GM10266 (cell line): ENCODE measurements around the gene VASP.

Experiments
- DNase-seq: peaks from one replicate; pipeline ENCODE4 v3.0.0; 2012; ENCODE audit errors: extremely low spot score
- TF ChIP-seq, protein P1 (sequence below): IDR thresholded peaks from 2 replicates; pipeline ENCODE4 v1.5.1; 2012; ENCODE audit warnings: mild to moderate bottlenecking, low read depth; ENCODE audit not compliant: control insufficient read depth, insufficient read depth; ENCODE audit errors: missing control alignments

Gene VASP

DNA sequence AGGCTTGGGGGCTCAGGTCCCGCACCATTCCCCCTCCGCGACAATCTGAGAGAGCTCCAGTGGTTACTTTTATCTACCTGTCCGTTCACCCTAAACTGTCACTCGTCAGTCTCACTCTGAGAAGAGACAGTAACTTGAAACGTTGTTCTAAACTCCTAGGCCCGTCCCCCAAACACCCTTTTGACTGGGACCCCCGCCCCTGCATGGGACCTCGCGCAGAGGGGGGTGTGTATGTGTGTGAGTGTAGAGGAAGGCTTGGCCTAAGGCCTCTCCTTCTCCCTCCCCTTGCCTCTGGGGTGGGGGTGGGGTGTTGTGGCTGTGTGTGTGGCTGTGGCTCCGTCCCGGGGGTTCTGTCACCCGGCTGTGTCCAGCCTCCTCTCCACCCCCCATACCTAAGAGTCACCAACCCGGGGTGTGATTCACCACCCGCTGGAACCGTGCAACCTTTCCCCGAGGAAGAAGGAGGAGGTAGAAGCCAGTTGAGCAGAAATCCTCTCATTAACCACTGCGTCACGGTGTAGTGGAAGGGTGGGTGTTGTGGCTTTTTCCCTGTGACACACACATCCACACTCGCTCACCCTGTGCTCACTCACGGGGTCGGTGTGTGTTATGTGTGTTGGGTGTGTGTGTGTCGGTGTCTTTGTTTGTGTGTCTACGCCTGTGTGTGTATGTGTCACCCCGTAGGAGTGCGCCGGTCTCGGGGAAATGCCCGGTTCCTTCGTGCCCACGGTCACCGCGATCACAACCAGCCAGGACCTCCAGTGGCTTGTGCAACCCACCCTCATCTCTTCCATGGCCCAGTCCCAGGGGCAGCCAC, 37.1 kb upstream of the VASP start:
- no peak for DNase-seq
- TF ChIP-seq, protein P1, sequence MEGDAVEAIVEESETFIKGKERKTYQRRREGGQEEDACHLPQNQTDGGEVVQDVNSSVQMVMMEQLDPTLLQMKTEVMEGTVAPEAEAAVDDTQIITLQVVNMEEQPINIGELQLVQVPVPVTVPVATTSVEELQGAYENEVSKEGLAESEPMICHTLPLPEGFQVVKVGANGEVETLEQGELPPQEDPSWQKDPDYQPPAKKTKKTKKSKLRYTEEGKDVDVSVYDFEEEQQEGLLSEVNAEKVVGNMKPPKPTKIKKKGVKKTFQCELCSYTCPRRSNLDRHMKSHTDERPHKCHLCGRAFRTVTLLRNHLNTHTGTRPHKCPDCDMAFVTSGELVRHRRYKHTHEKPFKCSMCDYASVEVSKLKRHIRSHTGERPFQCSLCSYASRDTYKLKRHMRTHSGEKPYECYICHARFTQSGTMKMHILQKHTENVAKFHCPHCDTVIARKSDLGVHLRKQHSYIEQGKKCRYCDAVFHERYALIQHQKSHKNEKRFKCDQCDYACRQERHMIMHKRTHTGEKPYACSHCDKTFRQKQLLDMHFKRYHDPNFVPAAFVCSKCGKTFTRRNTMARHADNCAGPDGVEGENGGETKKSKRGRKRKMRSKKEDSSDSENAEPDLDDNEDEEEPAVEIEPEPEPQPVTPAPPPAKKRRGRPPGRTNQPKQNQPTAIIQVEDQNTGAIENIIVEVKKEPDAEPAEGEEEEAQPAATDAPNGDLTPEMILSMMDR = no peak

DNA sequence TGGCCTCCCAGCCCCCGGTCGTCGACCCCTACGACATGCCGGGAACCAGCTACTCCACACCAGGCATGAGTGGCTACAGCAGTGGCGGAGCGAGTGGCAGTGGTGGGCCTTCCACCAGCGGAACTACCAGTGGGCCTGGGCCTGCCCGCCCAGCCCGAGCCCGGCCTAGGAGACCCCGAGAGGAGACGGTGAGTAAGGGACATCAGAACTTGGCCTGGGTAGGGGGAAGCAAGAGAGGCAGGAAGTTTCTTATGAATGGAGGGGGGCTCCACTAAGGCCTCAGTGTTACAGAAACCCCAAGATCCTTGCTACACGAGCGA, 36.6 kb upstream of the VASP start:
- DNase-seq = no peak
- TF ChIP-seq, protein P1 = no peak

DNA sequence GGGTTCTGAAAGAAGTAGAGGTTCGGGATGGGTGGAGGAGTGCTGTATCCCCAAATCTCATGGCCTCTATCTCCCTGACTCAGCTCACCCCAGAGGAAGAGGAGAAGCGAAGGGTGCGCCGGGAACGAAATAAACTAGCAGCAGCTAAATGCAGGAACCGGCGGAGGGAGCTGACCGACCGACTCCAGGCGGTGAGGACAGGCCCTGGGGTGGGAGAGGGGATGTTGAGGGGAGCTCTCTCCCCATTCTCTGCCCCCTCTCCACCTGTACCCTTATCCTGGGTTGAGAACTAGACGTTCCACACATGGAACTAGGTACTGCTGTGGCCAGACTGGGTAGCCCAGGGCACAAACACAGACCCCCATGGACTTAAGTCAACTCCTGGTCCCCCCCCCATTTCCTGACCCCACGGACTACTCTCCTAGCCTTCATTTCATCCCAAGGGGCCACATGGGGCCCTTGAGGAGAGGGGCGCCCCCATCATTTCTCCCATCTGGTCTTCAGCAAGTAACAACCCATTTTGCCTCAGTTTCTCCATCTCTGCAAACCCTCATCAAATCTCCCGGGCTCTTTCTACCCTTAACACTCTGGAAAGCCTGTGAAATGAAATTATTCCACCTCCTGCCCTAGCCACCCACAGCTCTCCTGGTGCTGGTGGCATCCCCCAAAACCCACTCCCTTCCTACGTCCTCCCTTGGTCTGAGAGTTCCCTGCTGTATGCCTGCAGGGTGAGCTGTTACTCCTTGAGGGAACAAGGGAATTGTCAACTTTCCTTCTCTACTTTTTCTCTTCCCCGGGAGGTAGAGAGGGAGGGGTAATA, 36.0 kb upstream of the VASP start:
- no peak for DNase-seq
- TF ChIP-seq, protein P1 = no peak

DNA sequence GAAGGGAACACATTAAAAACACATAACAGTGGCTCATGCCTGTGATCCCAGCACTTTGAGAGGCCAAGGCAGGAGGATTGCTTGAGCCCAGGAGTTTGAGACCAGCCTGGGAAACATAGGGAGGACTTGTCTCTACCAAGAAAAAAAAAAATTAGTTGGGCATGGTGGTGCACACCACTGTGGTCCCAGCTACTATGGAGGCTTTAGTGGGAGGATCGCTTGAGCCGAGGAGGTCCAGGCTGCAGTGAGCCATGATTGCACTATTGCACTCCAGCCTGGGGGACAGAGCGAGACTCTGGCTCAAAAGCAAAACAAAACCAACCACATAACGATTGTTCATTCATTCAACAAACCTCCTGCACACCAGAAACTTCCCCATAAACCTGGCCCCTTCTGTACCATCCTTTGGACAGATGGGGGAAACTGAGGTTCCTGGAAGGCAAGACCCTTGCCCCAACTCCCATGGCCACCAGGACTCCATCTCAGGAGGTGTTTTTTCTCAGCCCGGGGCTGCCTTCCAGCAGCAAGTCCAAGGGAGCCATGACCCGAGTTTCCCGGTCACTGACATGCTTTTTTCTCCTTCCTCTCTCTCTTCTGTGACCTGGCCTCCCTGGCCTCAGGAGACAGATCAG, 35.2 kb upstream of the VASP start:
- TF ChIP-seq, protein P1 = no peak
- no peak for DNase-seq

DNA sequence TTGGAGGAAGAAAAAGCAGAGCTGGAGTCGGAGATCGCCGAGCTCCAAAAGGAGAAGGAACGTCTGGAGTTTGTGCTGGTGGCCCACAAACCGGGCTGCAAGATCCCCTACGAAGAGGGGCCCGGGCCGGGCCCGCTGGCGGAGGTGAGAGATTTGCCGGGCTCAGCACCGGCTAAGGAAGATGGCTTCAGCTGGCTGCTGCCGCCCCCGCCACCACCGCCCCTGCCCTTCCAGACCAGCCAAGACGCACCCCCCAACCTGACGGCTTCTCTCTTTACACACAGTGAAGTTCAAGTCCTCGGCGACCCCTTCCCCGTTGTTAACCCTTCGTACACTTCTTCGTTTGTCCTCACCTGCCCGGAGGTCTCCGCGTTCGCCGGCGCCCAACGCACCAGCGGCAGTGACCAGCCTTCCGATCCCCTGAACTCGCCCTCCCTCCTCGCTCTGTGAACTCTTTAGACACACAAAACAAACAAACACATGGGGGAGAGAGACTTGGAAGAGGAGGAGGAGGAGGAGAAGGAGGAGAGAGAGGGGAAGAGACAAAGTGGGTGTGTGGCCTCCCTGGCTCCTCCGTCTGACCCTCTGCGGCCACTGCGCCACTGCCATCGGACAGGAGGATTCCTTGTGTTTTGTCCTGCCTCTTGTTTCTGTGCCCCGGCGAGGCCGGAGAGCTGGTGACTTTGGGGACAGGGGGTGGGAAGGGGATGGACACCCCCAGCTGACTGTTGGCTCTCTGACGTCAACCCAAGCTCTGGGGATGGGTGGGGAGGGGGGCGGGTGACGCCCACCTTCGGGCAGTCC, 34.5 kb upstream of the VASP start:
- DNase-seq = no peak

DNA sequence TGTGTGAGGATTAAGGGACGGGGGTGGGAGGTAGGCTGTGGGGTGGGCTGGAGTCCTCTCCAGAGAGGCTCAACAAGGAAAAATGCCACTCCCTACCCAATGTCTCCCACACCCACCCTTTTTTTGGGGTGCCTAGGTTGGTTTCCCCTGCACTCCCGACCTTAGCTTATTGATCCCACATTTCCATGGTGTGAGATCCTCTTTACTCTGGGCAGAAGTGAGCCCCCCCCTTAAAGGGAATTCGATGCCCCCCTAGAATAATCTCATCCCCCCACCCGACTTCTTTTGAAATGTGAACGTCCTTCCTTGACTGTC, 34.0 kb upstream of the VASP start:
- no peak for DNase-seq

More for the DNA sequence above, 34.5 kb upstream of the VASP start:
- TF ChIP-seq, protein P1 = no peak

More for the DNA sequence above, 34.0 kb upstream of the VASP start:
- TF ChIP-seq, protein P1 = no peak
